ENCODE measurements around the gene LGR6. TPM values are rescaled to one million over a fixed set of nuclear protein-coding genes. Genes with fewer than 3 reads are reported as not detected.

Gene LGR6
- total RNA-seq, 1 experiment from 2014 or later: 1.0 TPM

GRCh38 chr1:202172015-202172355 lies 21.6 kb upstream of the LGR6 start:
- H3K79me2 ChIP-seq (ENCODE audit: insufficient read depth, low read length): no peaks in the 10 kb centered on the region
- H2AFZ ChIP-seq (ENCODE audit: low read length): no peak overlapping the region
- H3K4me1 Mint-ChIP-seq: peaks cover 2 to 14% of the 10 kb centered on the region in 2 experiments
- no peak overlapping the region for H3K27ac Mint-ChIP-seq
- H4K5ac ChIP-seq (ENCODE audit: insufficient read length, low read depth, low read length): no peak overlapping the region
- peaks cover 2% of the 10 kb centered on the region; the same call in 1 of the 2 replicates for H3K27me3 Mint-ChIP-seq (ENCODE audit: low read depth)
- no peak overlapping the region for H3K56ac ChIP-seq (ENCODE audit: insufficient read length, low read depth, low read length)
- no peaks in the 10 kb centered on the region for H3K4me1 ChIP-seq (ENCODE audit: insufficient read depth, low read length)
- no peaks in the 10 kb centered on the region for H3K27me3 ChIP-seq (ENCODE audit: insufficient read depth, low read length)
- H3K4me2 ChIP-seq (ENCODE audit: insufficient read depth, insufficient read length, low read length): no peak overlapping the region
- H2BK5ac ChIP-seq (ENCODE audit: insufficient read length, low read length): no peak overlapping the region
- TF ChIP-seq CTCF (conservative IDR thresholded peaks at IDR 0.05): no peak
- H3K79me1 ChIP-seq (ENCODE audit: insufficient read depth, low read depth, low read length, poor library complexity, severe bottlenecking): no peaks in the 10 kb centered on the region
- H4K91ac ChIP-seq (ENCODE audit: insufficient read length, low read depth, low read length): no peak overlapping the region
- no peaks in the 10 kb centered on the region for H3K36me3 Mint-ChIP-seq (ENCODE audit: insufficient read depth in 1 of 3, low read depth in 3 of 3)
- WGBS (ENCODE audit: extremely low coverage, insufficient read length, low lambda C conversion rate): no CpG with 5 or more reads among the region's 5 CpGs
- no peak overlapping the region for H4K8ac ChIP-seq (replicated peaks; ENCODE audit: insufficient read length, low read depth, low read length)
- H3K9me3 Mint-ChIP-seq: no peaks in the 10 kb centered on the region
- no peak overlapping the region for H3K9ac ChIP-seq (ENCODE audit: extremely low read depth, insufficient read length, low read length)
- no peak overlapping the region for H3K4me3 Mint-ChIP-seq
- no peaks in the 10 kb centered on the region for H3K23me2 ChIP-seq (ENCODE audit: insufficient read length, low read depth, low read length, poor library complexity, severe bottlenecking)
- no peak overlapping the region for H3K23ac ChIP-seq (ENCODE audit: insufficient read length, low read depth, low read length)
- H4K20me1 ChIP-seq (ENCODE audit: control insufficient read depth, insufficient read depth, insufficient read length): no peaks in the 10 kb centered on the region
- H2BK20ac ChIP-seq (ENCODE audit: low read depth, low read length, poor library complexity, severe bottlenecking): no peak overlapping the region
- no peak overlapping the region for H2AK5ac ChIP-seq (ENCODE audit: insufficient read length, low read length)
- no peak overlapping the region for H3T11ph ChIP-seq (ENCODE audit: low read length)
- no peak for DNase-seq
- H3K14ac ChIP-seq (ENCODE audit: insufficient read depth, low read length): no peak overlapping the region
- H2BK120ac ChIP-seq (ENCODE audit: low read depth, low read length, poor library complexity, severe bottlenecking): no peak overlapping the region
- no peak overlapping the region for H3K18ac ChIP-seq (ENCODE audit: insufficient read length, low read depth, low read length)
- no peak overlapping the region for H3K4ac ChIP-seq (ENCODE audit: low read depth, low read length)
- H2BK12ac ChIP-seq (ENCODE audit: insufficient read length, low read depth, low read length): no peak overlapping the region
- H2BK15ac ChIP-seq (ENCODE audit: low read depth, low read length): no peak overlapping the region
- no peaks in the 10 kb centered on the region for H3K9me3 ChIP-seq (ENCODE audit: control insufficient read depth, low read depth, low read length)
- no peak overlapping the region for H3K27ac ChIP-seq (ENCODE audit: insufficient read length, low read depth, low read length)

All from H9 (cell line).